ENCODE measurements around the gene SYNM. TPM values are rescaled to one million over a fixed set of nuclear protein-coding genes. Genes with fewer than 3 reads are reported as not detected.

Gene SYNM
- total and polyA plus RNA-seq, 3 experiments from 2014 or later = 0.56 to 2.4 (median 2.3) TPM

- H3K4me1 Mint-ChIP-seq = no peaks in the 10 kb centered on the region
- H3K4me1 ChIP-seq (ENCODE audit: insufficient read depth, low read length) = no peaks in the 10 kb centered on the region
- POLR2A ChIA-PET = no interaction called here
- H3K9me3 Mint-ChIP-seq = no peaks in the 10 kb centered on the region
- no peaks in the 10 kb centered on the region for H3K36me3 Mint-ChIP-seq
- H3K9me3 ChIP-seq (ENCODE audit: low read length) = no peaks in the 10 kb centered on the region
- no peak overlapping the region for H3K27ac ChIP-seq (ENCODE audit: low read depth, low read length)
- H3K4me3 ChIP-seq (ENCODE audit: low read length) = no peak overlapping the region
- CTCF ChIA-PET = no interaction called here
- no peak overlapping the region for H3K4me3 Mint-ChIP-seq
- peaks cover 0 to 1% of the 10 kb centered on the region in 2 donors for H3K27me3 Mint-ChIP-seq
- no peak for DNase-seq
- no peaks in the 10 kb centered on the region for H3K36me3 ChIP-seq (ENCODE audit: insufficient read depth, low read length)
- no peaks in the 10 kb centered on the region for H3K27me3 ChIP-seq (ENCODE audit: insufficient read depth, low read length, poor library complexity, severe bottlenecking)
- no peak overlapping the region for H3K27ac Mint-ChIP-seq
Measured at GRCh38 chr15:99141943-99142342, 37.1 kb downstream of the SYNM start.

- ChIA-PET CTCF (no interaction called here), POLR2A (no interaction called here)
Measured at GRCh38 chr15:99142562-99142961, 37.7 kb downstream of the SYNM start.

GRCh38 chr15:99143242-99143641, 38.4 kb downstream of the SYNM start:
- H3K4me1 ChIP-seq (ENCODE audit: insufficient read depth, low read length) = no peaks in the 10 kb centered on the region
- no peaks in the 10 kb centered on the region for H3K9me3 ChIP-seq (ENCODE audit: low read length)
- H3K9me3 Mint-ChIP-seq = no peaks in the 10 kb centered on the region
- H3K27me3 Mint-ChIP-seq = peaks cover 3 to 4% of the 10 kb centered on the region in 2 donors
- no peak overlapping the region for H3K4me3 ChIP-seq (ENCODE audit: low read length)
- H3K36me3 Mint-ChIP-seq = no peaks in the 10 kb centered on the region
- H3K36me3 ChIP-seq (ENCODE audit: insufficient read depth, low read length) = no peaks in the 10 kb centered on the region
- CTCF ChIA-PET = no interaction called here
- no peak overlapping the region for H3K27ac Mint-ChIP-seq
- H3K27me3 ChIP-seq (ENCODE audit: insufficient read depth, low read length, poor library complexity, severe bottlenecking) = no peaks in the 10 kb centered on the region
- no peak overlapping the region for H3K27ac ChIP-seq (ENCODE audit: low read depth, low read length)
- no peak overlapping the region for H3K4me3 Mint-ChIP-seq
- no peaks in the 10 kb centered on the region for H3K4me1 Mint-ChIP-seq
- POLR2A ChIA-PET = no interaction called here
- DNase-seq = no peak

More at GRCh38 chr15:99142562-99142961, 37.7 kb downstream of the SYNM start:
- Mint-ChIP-seq H3K4me1 (no peaks in the 10 kb centered on the region), H3K27ac (no peak overlapping the region), H3K9me3 (no peaks in the 10 kb centered on the region), H3K27me3 (peaks cover 1 to 2% of the 10 kb centered on the region in 2 donors), H3K36me3 (no peaks in the 10 kb centered on the region), H3K4me3 (no peak overlapping the region)
- no peak for DNase-seq
- H3K4me1 ChIP-seq (ENCODE audit: insufficient read depth, low read length) = no peaks in the 10 kb centered on the region
- no peaks in the 10 kb centered on the region for H3K27me3 ChIP-seq (ENCODE audit: insufficient read depth, low read length, poor library complexity, severe bottlenecking)
- H3K9me3 ChIP-seq (ENCODE audit: low read length) = no peaks in the 10 kb centered on the region
- no peaks in the 10 kb centered on the region for H3K36me3 ChIP-seq (ENCODE audit: insufficient read depth, low read length)
- no peak overlapping the region for H3K4me3 ChIP-seq (ENCODE audit: low read length)
- H3K27ac ChIP-seq (ENCODE audit: low read depth, low read length) = no peak overlapping the region

GRCh38 chr15:99143655-99144610, 39.1 kb downstream of the SYNM start:
- no peaks in the 10 kb centered on the region for H3K9me3 ChIP-seq (ENCODE audit: low read length)
- Mint-ChIP-seq H3K9me3 (no peaks in the 10 kb centered on the region), H3K27ac (no peak overlapping the region), H3K4me1 (no peaks in the 10 kb centered on the region), H3K27me3 (peaks cover 3 to 4% of the 10 kb centered on the region in 2 donors), H3K4me3 (no peak overlapping the region), H3K36me3 (no peaks in the 10 kb centered on the region)
- H3K36me3 ChIP-seq (ENCODE audit: insufficient read depth, low read length) = no peaks in the 10 kb centered on the region
- DNase-seq = no peak
- H3K4me1 ChIP-seq (ENCODE audit: insufficient read depth, low read length) = no peaks in the 10 kb centered on the region
- H3K27me3 ChIP-seq (ENCODE audit: insufficient read depth, low read length, poor library complexity, severe bottlenecking) = no peaks in the 10 kb centered on the region
- ChIA-PET CTCF (no interaction called here), POLR2A (no interaction called here)
- H3K4me3 ChIP-seq (ENCODE audit: low read length) = no peak overlapping the region
- no peak overlapping the region for H3K27ac ChIP-seq (ENCODE audit: low read depth, low read length)

GRCh38 chr15:99145005-99145404, 40.1 kb downstream of the SYNM start:
- no peaks in the 10 kb centered on the region for H3K36me3 ChIP-seq (ENCODE audit: insufficient read depth, low read length)
- Mint-ChIP-seq H3K4me1 (no peaks in the 10 kb centered on the region), H3K27me3 (peaks cover 3 to 4% of the 10 kb centered on the region in 2 donors), H3K4me3 (no peak overlapping the region), H3K27ac (no peak overlapping the region), H3K36me3 (no peaks in the 10 kb centered on the region), H3K9me3 (no peaks in the 10 kb centered on the region)
- DNase-seq = no peak
- H3K4me3 ChIP-seq (ENCODE audit: low read length) = no peak overlapping the region
- no peak overlapping the region for H3K27ac ChIP-seq (ENCODE audit: low read depth, low read length)
- CTCF ChIA-PET = no interaction called here
- no peaks in the 10 kb centered on the region for H3K27me3 ChIP-seq (ENCODE audit: insufficient read depth, low read length, poor library complexity, severe bottlenecking)
- no peaks in the 10 kb centered on the region for H3K9me3 ChIP-seq (ENCODE audit: low read length)
- H3K4me1 ChIP-seq (ENCODE audit: insufficient read depth, low read length) = no peaks in the 10 kb centered on the region
- POLR2A ChIA-PET = no interaction called here

GRCh38 chr15:99145778-99146177, 40.9 kb downstream of the SYNM start:
- Mint-ChIP-seq H3K4me1 (no peaks in the 10 kb centered on the region), H3K36me3 (no peaks in the 10 kb centered on the region), H3K27me3 (peaks cover 3 to 7% of the 10 kb centered on the region in 2 donors), H3K27ac (no peak overlapping the region), H3K9me3 (no peaks in the 10 kb centered on the region), H3K4me3 (no peak overlapping the region)
- Histone ChIP-seq H3K27me3 (ENCODE audit: insufficient read depth, low read length, poor library complexity, severe bottlenecking) (no peaks in the 10 kb centered on the region), H3K4me1 (ENCODE audit: insufficient read depth, low read length) (no peaks in the 10 kb centered on the region), H3K4me3 (ENCODE audit: low read length) (no peak overlapping the region), H3K27ac (ENCODE audit: low read depth, low read length) (no peak overlapping the region), H3K36me3 (ENCODE audit: insufficient read depth, low read length) (no peaks in the 10 kb centered on the region), H3K9me3 (ENCODE audit: low read length) (no peaks in the 10 kb centered on the region)
- CTCF ChIA-PET = no interaction called here
- POLR2A ChIA-PET = no interaction called here
- no peak for DNase-seq

GRCh38 chr15:99146661-99147060, 41.8 kb downstream of the SYNM start:
- Mint-ChIP-seq H3K9me3 (no peaks in the 10 kb centered on the region), H3K27ac (no peak overlapping the region), H3K36me3 (no peaks in the 10 kb centered on the region), H3K4me3 (no peak overlapping the region), H3K27me3 (peaks cover 3 to 12% of the 10 kb centered on the region in 2 donors), H3K4me1 (no peaks in the 10 kb centered on the region)
- no peaks in the 10 kb centered on the region for H3K36me3 ChIP-seq (ENCODE audit: insufficient read depth, low read length)
- no peak overlapping the region for H3K27ac ChIP-seq (ENCODE audit: low read depth, low read length)
- no peaks in the 10 kb centered on the region for H3K27me3 ChIP-seq (ENCODE audit: insufficient read depth, low read length, poor library complexity, severe bottlenecking)
- no peak for DNase-seq
- no peak overlapping the region for H3K4me3 ChIP-seq (ENCODE audit: low read length)
- H3K4me1 ChIP-seq (ENCODE audit: insufficient read depth, low read length) = no peaks in the 10 kb centered on the region
- ChIA-PET POLR2A (no interaction called here), CTCF (no interaction called here)
- no peaks in the 10 kb centered on the region for H3K9me3 ChIP-seq (ENCODE audit: low read length)

- no peaks in the 10 kb centered on the region for H3K4me1 ChIP-seq (ENCODE audit: insufficient read depth, low read length)
- H3K4me3 ChIP-seq (ENCODE audit: low read length) = no peak overlapping the region
- no peak for DNase-seq
- POLR2A ChIA-PET = no interaction called here
- H3K4me3 Mint-ChIP-seq = no peak overlapping the region
- no peaks in the 10 kb centered on the region for H3K36me3 Mint-ChIP-seq
- peaks cover 3 to 16% of the 10 kb centered on the region in 2 donors for H3K27me3 Mint-ChIP-seq
- H3K27ac Mint-ChIP-seq = no peak overlapping the region
- no peaks in the 10 kb centered on the region for H3K9me3 Mint-ChIP-seq
- H3K9me3 ChIP-seq (ENCODE audit: low read length) = no peaks in the 10 kb centered on the region
- H3K27ac ChIP-seq (ENCODE audit: low read depth, low read length) = no peak overlapping the region
- H3K4me1 Mint-ChIP-seq = no peaks in the 10 kb centered on the region
- H3K36me3 ChIP-seq (ENCODE audit: insufficient read depth, low read length) = no peaks in the 10 kb centered on the region
- no peaks in the 10 kb centered on the region for H3K27me3 ChIP-seq (ENCODE audit: insufficient read depth, low read length, poor library complexity, severe bottlenecking)
- CTCF ChIA-PET = no interaction called here
Measured at GRCh38 chr15:99148851-99149276, 44.0 kb downstream of the SYNM start.

All from CD8-positive, alpha-beta memory T cell (primary cell).